Measurements from ENCODE around the gene MLST8. TPM values are rescaled to one million over a fixed set of nuclear protein-coding genes. Genes with fewer than 3 reads are reported as not detected.

MLST8 gene
- total RNA-seq, 2 experiments from 2014 or later: 22.9 to 26.4 TPM

DNA sequence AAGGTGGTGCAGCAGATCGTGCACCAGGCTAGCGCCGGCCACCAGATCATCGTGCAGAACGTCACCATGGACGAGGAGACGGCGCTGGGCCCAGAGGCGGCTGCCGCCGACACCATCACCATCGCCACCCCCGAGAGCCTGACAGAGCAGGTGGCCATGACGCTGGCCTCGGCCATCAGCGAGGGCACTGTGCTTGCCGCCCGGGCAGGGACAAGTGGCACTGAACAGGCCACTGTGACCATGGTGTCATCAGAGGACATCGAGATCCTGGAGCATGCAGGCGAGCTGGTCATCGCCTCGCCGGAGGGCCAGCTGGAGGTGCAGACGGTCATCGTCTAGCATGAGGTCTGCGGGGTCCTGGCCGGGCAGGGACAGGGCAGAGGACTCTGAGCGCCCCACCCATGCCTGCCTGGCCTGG, 30.0 kb downstream of the MLST8 start:
- H3K4me3 ChIP-seq (ENCODE audit: low read length): no peak overlapping the region
- peaks cover 0 to 12% of the 10 kb centered on the region in 2 experiments for H3K27me3 ChIP-seq (ENCODE audit: control insufficient read depth in 1 of 2, insufficient read depth in 2 of 2, low read length in 2 of 2)
- H3K9me3 ChIP-seq (ENCODE audit: control insufficient read depth in 1 of 2, insufficient read depth in 1 of 2, low read length in 2 of 2): no peaks in the 10 kb centered on the region
- intact Hi-C loops (cut with DNase I, micrococcal nuclease): no loop called here
- DNase-seq (no peak), ATAC-seq (ENCODE audit: poor library complexity) (no peak)
- H3K27ac ChIP-seq (ENCODE audit: low read depth in 1 of 2, low read length in 2 of 2): no peak overlapping the region
- ChIA-PET CTCF (no interaction called here), POLR2A (interaction anchor here (1.6 kb wide), 1 partner anchor 21 kb away, joined by 4 read pairs; the partner anchor contains the start of gene PGP)
- Mint-ChIP-seq H3K27ac (no peak overlapping the region), H3K36me3 (ENCODE audit: low read depth) (peaks cover 18% of the 10 kb centered on the region), H3K9me3 (no peaks in the 10 kb centered on the region), H3K27me3 (peaks cover 4% of the 10 kb centered on the region), H3K4me3 (no peak overlapping the region), H3K4me1 (ENCODE audit: low read depth) (no peaks in the 10 kb centered on the region)
- peaks cover 11% of the 10 kb centered on the region for H3K4me1 ChIP-seq (ENCODE audit: insufficient read depth, low read length)
- TF ChIP-seq, protein P1, sequence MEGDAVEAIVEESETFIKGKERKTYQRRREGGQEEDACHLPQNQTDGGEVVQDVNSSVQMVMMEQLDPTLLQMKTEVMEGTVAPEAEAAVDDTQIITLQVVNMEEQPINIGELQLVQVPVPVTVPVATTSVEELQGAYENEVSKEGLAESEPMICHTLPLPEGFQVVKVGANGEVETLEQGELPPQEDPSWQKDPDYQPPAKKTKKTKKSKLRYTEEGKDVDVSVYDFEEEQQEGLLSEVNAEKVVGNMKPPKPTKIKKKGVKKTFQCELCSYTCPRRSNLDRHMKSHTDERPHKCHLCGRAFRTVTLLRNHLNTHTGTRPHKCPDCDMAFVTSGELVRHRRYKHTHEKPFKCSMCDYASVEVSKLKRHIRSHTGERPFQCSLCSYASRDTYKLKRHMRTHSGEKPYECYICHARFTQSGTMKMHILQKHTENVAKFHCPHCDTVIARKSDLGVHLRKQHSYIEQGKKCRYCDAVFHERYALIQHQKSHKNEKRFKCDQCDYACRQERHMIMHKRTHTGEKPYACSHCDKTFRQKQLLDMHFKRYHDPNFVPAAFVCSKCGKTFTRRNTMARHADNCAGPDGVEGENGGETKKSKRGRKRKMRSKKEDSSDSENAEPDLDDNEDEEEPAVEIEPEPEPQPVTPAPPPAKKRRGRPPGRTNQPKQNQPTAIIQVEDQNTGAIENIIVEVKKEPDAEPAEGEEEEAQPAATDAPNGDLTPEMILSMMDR (IDR thresholded peaks at IDR 0.05): no peak
- peaks cover 46% of the 10 kb centered on the region for H3K36me3 ChIP-seq (ENCODE audit: insufficient read depth, low read length)

DNA sequence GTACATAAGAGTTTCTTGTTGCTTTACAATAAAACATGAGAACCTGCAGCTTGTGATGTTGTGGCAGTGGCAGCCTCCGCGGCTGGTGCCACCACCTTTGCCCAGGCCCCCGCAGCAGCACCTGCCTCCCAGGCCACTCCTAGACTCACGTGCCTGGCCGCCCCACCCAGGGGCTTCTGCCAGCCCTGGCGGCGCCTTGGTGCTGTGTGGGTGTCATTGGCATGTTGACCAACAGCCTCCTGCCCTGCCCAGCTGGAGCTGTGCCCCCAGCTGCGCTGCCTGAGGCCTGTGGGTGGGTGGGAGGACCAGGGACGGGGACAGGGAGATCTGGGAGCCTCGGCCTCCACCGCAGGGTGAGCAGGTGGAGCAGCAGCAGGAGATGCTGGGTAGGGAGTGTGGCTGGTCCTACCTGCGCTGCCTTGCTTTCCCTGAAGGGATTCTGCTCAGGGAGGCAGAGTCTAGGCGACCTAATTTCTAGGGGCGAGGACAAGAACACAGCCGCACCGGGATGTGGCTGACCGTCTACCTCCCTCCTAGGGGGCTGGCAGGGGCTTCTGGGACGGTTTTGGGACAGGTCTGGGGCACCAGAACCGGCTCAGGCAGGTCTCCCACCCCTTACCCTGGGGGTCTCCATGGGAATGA, 30.6 kb downstream of the MLST8 start:
- H3K27ac Mint-ChIP-seq: no peak overlapping the region
- ChIA-PET CTCF (no interaction called here), POLR2A (interaction anchor here (1.6 to 1.9 kb wide), 2 partner anchors 10 to 21 kb away, joined by 4 to 5 read pairs; partner anchors contain the start of gene PGP)
- intact Hi-C loops (cut with DNase I, micrococcal nuclease): no loop called here
- Histone ChIP-seq H3K36me3 (ENCODE audit: insufficient read depth, low read length) (peaks cover 42% of the 10 kb centered on the region), H3K27me3 (ENCODE audit: control insufficient read depth in 1 of 2, insufficient read depth in 2 of 2, low read length in 2 of 2) (peaks cover 0 to 12% of the 10 kb centered on the region in 2 experiments), H3K27ac (ENCODE audit: low read depth in 1 of 2, low read length in 2 of 2) (no peak overlapping the region), H3K9me3 (ENCODE audit: control insufficient read depth in 1 of 2, insufficient read depth in 1 of 2, low read length in 2 of 2) (no peaks in the 10 kb centered on the region), H3K4me3 (ENCODE audit: low read length) (no peak overlapping the region), H3K4me1 (ENCODE audit: insufficient read depth, low read length) (peaks cover 11% of the 10 kb centered on the region)
- H3K4me3 Mint-ChIP-seq: no peak overlapping the region
- H3K4me1 Mint-ChIP-seq (ENCODE audit: low read depth): no peaks in the 10 kb centered on the region
- TF ChIP-seq, protein P1 (IDR thresholded peaks at IDR 0.05): no peak
- peaks cover 4% of the 10 kb centered on the region for H3K27me3 Mint-ChIP-seq
- ATAC-seq (ENCODE audit: poor library complexity) (peak; percentile 9), DNase-seq (no peak)
- peaks cover 15% of the 10 kb centered on the region for H3K36me3 Mint-ChIP-seq (ENCODE audit: low read depth)
- no peaks in the 10 kb centered on the region for H3K9me3 Mint-ChIP-seq

DNA sequence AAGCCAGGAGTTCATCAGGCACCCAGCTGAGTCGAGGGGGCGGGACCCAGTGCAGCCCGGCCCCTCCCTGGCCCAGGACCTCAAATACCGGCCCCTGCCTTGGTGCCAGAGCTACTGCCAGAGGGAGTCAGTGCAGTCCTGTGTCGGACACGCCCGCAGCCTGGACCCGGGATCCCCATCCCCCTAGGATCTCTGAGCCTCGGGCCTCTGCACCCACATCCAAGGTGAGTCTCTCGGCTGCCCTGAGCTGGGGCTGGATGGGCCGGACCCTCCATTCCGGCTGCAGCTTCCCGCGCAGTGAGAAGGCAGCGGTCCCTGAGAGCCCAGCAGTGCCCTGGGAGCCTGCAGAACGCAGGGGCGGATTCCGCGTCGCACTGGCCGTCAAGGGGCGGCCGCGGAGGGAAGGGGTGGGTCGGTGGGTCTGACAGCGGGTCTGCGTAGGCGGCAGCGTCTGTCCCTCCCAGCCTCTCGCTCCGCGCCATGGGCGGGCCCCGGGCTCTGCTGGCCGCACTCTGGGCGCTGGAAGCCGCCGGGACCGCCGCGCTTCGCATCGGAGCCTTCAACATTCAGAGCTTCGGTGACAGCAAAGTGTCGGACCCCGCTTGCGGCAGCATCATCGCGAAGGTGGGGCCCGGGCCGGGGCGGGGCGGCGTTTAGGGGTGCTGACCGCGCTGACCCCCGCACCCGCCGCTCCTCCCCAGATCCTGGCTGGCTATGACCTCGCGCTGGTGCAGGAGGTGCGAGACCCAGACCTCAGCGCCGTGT, 31.3 kb downstream of the MLST8 start, which contains the start of gene DNASE1L2:
DNASE1L2 (plus strand) TSS at position 108 of the 765 bp plus-strand sequence; CDS start at position 481, 373 bp downstream.
- Histone ChIP-seq H3K4me3 (ENCODE audit: low read length) (no peak within 1 kb of the TSS), H3K27me3 (ENCODE audit: control insufficient read depth in 1 of 2, insufficient read depth in 2 of 2, low read length in 2 of 2) (peaks cover 0 to 12% of the 10 kb centered on the region in 2 experiments), H3K36me3 (ENCODE audit: insufficient read depth, low read length) (peaks cover 35% of the 10 kb centered on the region), H3K9me3 (ENCODE audit: control insufficient read depth in 1 of 2, insufficient read depth in 1 of 2, low read length in 2 of 2) (no peaks in the 10 kb centered on the region), H3K27ac (ENCODE audit: low read depth in 1 of 2, low read length in 2 of 2) (no peak within 1 kb of the TSS), H3K4me1 (ENCODE audit: insufficient read depth, low read length) (peaks cover 11% of the 10 kb centered on the region)
- H3K27ac Mint-ChIP-seq: no peak within 1 kb of the TSS
- CTCF ChIA-PET: no interaction called here
- peaks cover 15% of the 10 kb centered on the region for H3K36me3 Mint-ChIP-seq (ENCODE audit: low read depth)
- POLR2A ChIA-PET: interaction anchor here (1.6 to 1.9 kb wide), 2 partner anchors 10 to 22 kb away, joined by 4 to 5 read pairs; partner anchors contain the start of gene PGP
- TF ChIP-seq, protein P1 (IDR thresholded peaks at IDR 0.05): no peak
- no peak within 1 kb of the TSS for H3K4me3 Mint-ChIP-seq
- peaks cover 4% of the 10 kb centered on the region for H3K27me3 Mint-ChIP-seq
- DNase-seq (no peak), ATAC-seq (ENCODE audit: poor library complexity) (peak; percentile 21)
- H3K4me1 Mint-ChIP-seq (ENCODE audit: low read depth): no peaks in the 10 kb centered on the region
- intact Hi-C loops (cut with DNase I, micrococcal nuclease): no loop called here
- no peaks in the 10 kb centered on the region for H3K9me3 Mint-ChIP-seq
